CD8-positive, alpha-beta memory T cell (primary cell): ENCODE data around the gene NXT1. TPM values are rescaled to one million over a fixed set of nuclear protein-coding genes. Genes with fewer than 3 reads are reported as not detected.

ENCODE experiments used
- CTCF ChIA-PET: fragments of 350-600 bp; sonication (Branson Sonifier 250); formaldehyde crosslinking; loops from one replicate; lab custom pipeline; 2021; ENCODE audit warnings: antibody characterized with exemption; lab: Charles Lee
- POLR2A ChIA-PET: fragments of 350-600 bp; sonication (Branson Sonifier 250); formaldehyde crosslinking; loops from one replicate; lab custom pipeline; 2021; ENCODE audit warnings: antibody characterized with exemption; lab: Charles Lee
- DNase-seq, 5 donors: peaks; one replicate each; pipeline versions ENCODE4 v3.0.0 to v3.0.0-alpha.2; 2020 to 2022; ENCODE audit warnings: mixed read lengths in 1 of 5
- H3K27ac ChIP-seq: one replicate; pipeline ENCODE4 v1.7.0; 2013; ENCODE audit warnings: low read depth, mild to moderate bottlenecking, low read length, moderate library complexity
- H3K27me3 ChIP-seq: 2 replicates; pipeline ENCODE4 v1.7.0; 2013; ENCODE audit warnings: low read length, mild to moderate bottlenecking; ENCODE audit not compliant: insufficient read depth, poor library complexity, severe bottlenecking
- H3K36me3 ChIP-seq: 2 replicates; pipeline ENCODE4 v1.7.0; 2013; ENCODE audit warnings: mild to moderate bottlenecking, low read length, moderate library complexity; ENCODE audit not compliant: insufficient read depth
- H3K4me1 ChIP-seq: 2 replicates; pipeline ENCODE4 v1.7.0; 2013; ENCODE audit warnings: mild to moderate bottlenecking, low read length, moderate library complexity; ENCODE audit not compliant: insufficient read depth
- H3K4me3 ChIP-seq: 2 replicates; pipeline ENCODE4 v1.7.0; 2013; ENCODE audit warnings: mild to moderate bottlenecking, low read length
- H3K9me3 ChIP-seq: 2 replicates; pipeline ENCODE4 v1.7.0; 2013; ENCODE audit warnings: mild to moderate bottlenecking, low read length
- H3K27ac Mint-ChIP-seq, 8 donors: one replicate each; pipeline ENCODE4 v1.8.0; 2020 to 2021; ENCODE audit warnings: mixed read lengths in 8 of 8, mild to moderate bottlenecking in 6 of 8, inconsistent platforms in 3 of 8, moderate library complexity in 3 of 8
- H3K27me3 Mint-ChIP-seq, 2 donors: one replicate each; pipeline ENCODE4 v1.8.0; 2020 to 2021; ENCODE audit warnings: mixed read lengths in 2 of 2, mild to moderate bottlenecking in 1 of 2, moderate library complexity in 1 of 2
- H3K36me3 Mint-ChIP-seq, 3 donors: one replicate each; pipeline ENCODE4 v1.8.0; 2020 to 2021; ENCODE audit warnings: mixed read lengths in 3 of 3, inconsistent platforms in 1 of 3, mild to moderate bottlenecking in 1 of 3
- H3K4me1 Mint-ChIP-seq, 3 donors: one replicate each; pipeline ENCODE4 v1.8.0; 2020 to 2021; ENCODE audit warnings: mixed read lengths in 3 of 3, inconsistent platforms in 1 of 3, mild to moderate bottlenecking in 1 of 3
- H3K4me3 Mint-ChIP-seq, 7 donors: one replicate each; pipeline ENCODE4 v1.8.0; 2020 to 2021; ENCODE audit warnings: mixed read lengths in 7 of 7, mild to moderate bottlenecking in 6 of 7, moderate library complexity in 4 of 7, inconsistent platforms in 2 of 7
- H3K9me3 Mint-ChIP-seq, 5 donors: one replicate each; pipeline ENCODE4 v1.8.0; 2020 to 2022; ENCODE audit warnings: mixed read lengths in 5 of 5, mild to moderate bottlenecking in 3 of 5, moderate library complexity in 2 of 5, inconsistent platforms in 1 of 5
- polyA plus RNA-seq: library from polyadenylated mRNA; unstranded; fragments of 300-500 nt; fragmentation: Illumina TruSeq; gene quantifications from one replicate; pipeline ENCODE4 v1.2.3, GENCODE V29; 2021
- total RNA-seq, 2 experiments: library from RNA; stranded (reverse); gene quantifications; one replicate each; pipeline ENCODE4 v1.2.3, GENCODE V29; 2021

The NXT1 gene
- total and polyA plus RNA-seq, 3 experiments from 2014 or later, result 48.9 to 65.0 (median 52.9) TPM

- Mint-ChIP-seq H3K27me3 (no peaks in the 10 kb centered on the region), H3K27ac (no peak overlapping the region), H3K4me3 (no peak overlapping the region), H3K9me3 (no peaks in the 10 kb centered on the region), H3K4me1 (no peaks in the 10 kb centered on the region), H3K36me3 (peaks cover 5 to 72% (median 26%) of the 10 kb centered on the region in 3 donors)
- Histone ChIP-seq H3K27me3 (no peaks in the 10 kb centered on the region), H3K4me3 (no peak overlapping the region), H3K4me1 (no peaks in the 10 kb centered on the region), H3K36me3 (no peaks in the 10 kb centered on the region), H3K9me3 (no peaks in the 10 kb centered on the region), H3K27ac (no peak overlapping the region)
- CTCF ChIA-PET, result interaction anchor here (2.4 kb wide), 1 partner anchor 11 kb away, joined by 7 read pairs; no protein-coding TSS in a partner anchor
- POLR2A ChIA-PET, result no interaction called here
- DNase-seq, result no peak
Measured at GRCh38 chr20:23379772-23380171, 29.2 kb downstream of the NXT1 start.

DNA sequence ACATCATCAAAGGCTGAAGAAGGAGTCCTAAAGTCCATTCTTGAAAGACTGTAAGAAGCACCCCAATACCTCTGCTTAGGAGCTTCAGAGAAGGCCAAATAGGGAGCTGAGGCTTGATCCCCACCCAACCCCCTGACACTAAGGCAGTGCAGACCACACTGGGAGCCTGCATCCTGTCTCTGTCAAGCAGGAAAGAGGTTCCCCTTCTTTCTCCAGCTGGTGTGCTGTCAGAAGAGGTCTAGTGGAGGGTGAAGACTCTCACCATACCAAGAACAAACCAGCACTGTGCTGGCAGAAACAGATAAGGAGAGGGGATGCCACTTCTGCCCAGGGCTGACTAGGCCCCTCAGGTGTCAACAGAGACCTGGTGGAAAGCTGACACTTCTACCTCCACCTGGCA lies 31.3 kb downstream of the NXT1 start:
- no peak overlapping the region for H3K27ac Mint-ChIP-seq
- Histone ChIP-seq H3K36me3 (no peaks in the 10 kb centered on the region), H3K9me3 (no peaks in the 10 kb centered on the region), H3K4me3 (no peak overlapping the region), H3K27me3 (no peaks in the 10 kb centered on the region), H3K4me1 (no peaks in the 10 kb centered on the region), H3K27ac (no peak overlapping the region)
- H3K4me1 Mint-ChIP-seq, result peaks cover 3 to 9% (median 7%) of the 10 kb centered on the region in 3 donors
- no peak overlapping the region for H3K4me3 Mint-ChIP-seq
- POLR2A ChIA-PET, result no interaction called here
- H3K27me3 Mint-ChIP-seq, result no peaks in the 10 kb centered on the region
- no peak for DNase-seq
- H3K36me3 Mint-ChIP-seq, result peaks cover 5 to 67% (median 18%) of the 10 kb centered on the region in 3 donors
- CTCF ChIA-PET, result interaction anchor here (2.4 kb wide), 1 partner anchor 9 kb away, joined by 7 read pairs; no protein-coding TSS in a partner anchor
- no peaks in the 10 kb centered on the region for H3K9me3 Mint-ChIP-seq

GRCh38 chr20:23386304-23387117 lies 35.9 kb downstream of the NXT1 start:
- Mint-ChIP-seq H3K27ac (peak overlapping the region in 1 of 8 donors; percentile 47), H3K4me1 (peaks cover 3 to 14% (median 10%) of the 10 kb centered on the region in 3 donors), H3K27me3 (no peaks in the 10 kb centered on the region), H3K4me3 (no peak overlapping the region), H3K36me3 (peaks cover 5 to 74% (median 23%) of the 10 kb centered on the region in 3 donors), H3K9me3 (no peaks in the 10 kb centered on the region)
- Histone ChIP-seq H3K36me3 (no peaks in the 10 kb centered on the region), H3K4me1 (no peaks in the 10 kb centered on the region), H3K9me3 (no peaks in the 10 kb centered on the region), H3K27me3 (no peaks in the 10 kb centered on the region), H3K4me3 (no peak overlapping the region), H3K27ac (no peak overlapping the region)
- POLR2A ChIA-PET, result no interaction called here
- no peak for DNase-seq
- CTCF ChIA-PET, result no interaction called here

GRCh38 chr20:23387118-23387443 lies 36.5 kb downstream of the NXT1 start:
- Mint-ChIP-seq H3K27ac (no peak overlapping the region), H3K9me3 (no peaks in the 10 kb centered on the region), H3K36me3 (peaks cover 5 to 76% (median 23%) of the 10 kb centered on the region in 3 donors), H3K27me3 (no peaks in the 10 kb centered on the region), H3K4me1 (peaks cover 3 to 14% (median 10%) of the 10 kb centered on the region in 3 donors), H3K4me3 (no peak overlapping the region)
- Histone ChIP-seq H3K27me3 (no peaks in the 10 kb centered on the region), H3K4me1 (no peaks in the 10 kb centered on the region), H3K9me3 (no peaks in the 10 kb centered on the region), H3K36me3 (no peaks in the 10 kb centered on the region), H3K4me3 (no peak overlapping the region), H3K27ac (no peak overlapping the region)
- no peak for DNase-seq
- ChIA-PET CTCF (no interaction called here), POLR2A (no interaction called here)

DNA sequence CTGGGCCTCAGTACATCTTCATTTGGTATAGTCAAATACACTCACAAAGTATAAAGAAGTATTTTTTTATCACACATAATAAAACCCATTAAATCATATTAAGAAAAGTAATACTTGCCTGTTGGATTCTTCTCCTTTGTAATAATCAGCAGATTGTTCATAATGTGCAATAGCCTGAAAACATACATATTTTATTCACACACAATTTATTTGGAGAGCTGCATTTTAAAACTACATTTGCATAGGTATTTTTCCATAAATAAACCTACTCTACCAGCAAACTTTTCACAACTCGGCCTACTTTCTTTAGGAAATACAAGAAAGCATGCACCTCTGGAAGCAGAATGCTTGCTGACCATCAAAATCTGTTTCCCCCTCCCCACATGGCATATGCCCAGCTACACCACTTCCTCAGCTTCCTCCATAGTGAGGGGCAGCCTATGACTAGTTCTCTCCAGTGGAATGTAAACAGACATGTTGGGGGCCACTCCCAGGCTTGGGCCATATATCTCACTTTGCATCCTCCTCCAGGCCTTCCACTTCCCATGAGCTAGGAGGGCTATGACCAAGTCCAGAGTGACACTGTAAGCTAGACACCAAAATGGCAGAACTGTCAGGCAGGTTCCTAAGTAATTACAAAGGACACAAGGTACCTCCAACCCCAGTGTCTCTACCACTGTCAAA lies 39.6 kb downstream of the NXT1 start:
- Mint-ChIP-seq H3K4me1 (peaks cover 1 to 11% (median 10%) of the 10 kb centered on the region in 3 donors), H3K4me3 (no peak overlapping the region), H3K36me3 (peaks cover 7 to 80% (median 36%) of the 10 kb centered on the region in 3 donors), H3K27ac (peak overlapping the region in 2 of 8 donors; percentile 71 to 87), H3K27me3 (no peaks in the 10 kb centered on the region), H3K9me3 (no peaks in the 10 kb centered on the region)
- H3K27ac ChIP-seq, result no peak overlapping the region
- H3K36me3 ChIP-seq, result peaks cover 21% of the 10 kb centered on the region
- no peaks in the 10 kb centered on the region for H3K27me3 ChIP-seq
- H3K4me3 ChIP-seq, result no peak overlapping the region
- ChIA-PET CTCF (interaction anchor here (1.6 kb wide), 1 partner anchor 10 kb away, joined by 7 read pairs; no protein-coding TSS in a partner anchor), POLR2A (no interaction called here)
- DNase-seq, result no peak
- no peaks in the 10 kb centered on the region for H3K4me1 ChIP-seq
- H3K9me3 ChIP-seq, result no peaks in the 10 kb centered on the region

DNA sequence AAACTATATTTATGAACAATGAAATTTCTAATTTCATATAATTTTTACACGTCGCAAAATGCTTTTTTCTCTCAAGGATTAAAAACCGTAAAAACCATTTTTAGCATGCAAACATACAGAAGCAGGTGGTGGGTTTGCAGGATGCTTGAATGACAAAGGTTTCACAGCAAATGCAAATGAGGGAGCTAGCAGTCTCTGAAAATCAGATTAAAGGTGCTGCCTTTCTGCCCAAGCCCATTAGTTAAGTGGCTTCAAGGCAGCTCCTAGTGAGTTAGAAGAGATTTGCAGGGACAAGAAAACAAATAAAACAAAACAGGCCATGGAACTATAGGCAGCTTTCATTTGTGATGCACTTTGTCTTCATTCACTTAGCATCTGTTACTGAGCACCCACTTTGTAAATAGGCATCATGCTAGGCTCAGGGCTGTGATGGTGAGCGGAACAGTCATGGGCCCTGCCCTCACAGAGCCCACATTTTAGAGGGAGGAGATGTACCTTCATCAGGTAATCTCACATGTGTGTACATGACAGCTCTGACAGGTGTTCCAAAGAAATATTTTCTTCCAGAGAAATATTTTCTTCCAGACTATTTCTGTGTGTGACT lies 41.2 kb downstream of the NXT1 start:
- DNase-seq, result no peak
- ChIA-PET CTCF (interaction anchor here (1.6 kb wide), 1 partner anchor 11 kb away, joined by 7 read pairs; no protein-coding TSS in a partner anchor), POLR2A (interaction anchor here (0.7 kb wide), 1 partner anchor 1832 kb away, joined by 3 read pairs; no protein-coding TSS in a partner anchor)
- Mint-ChIP-seq H3K4me1 (peaks cover 0 to 10% (median 3%) of the 10 kb centered on the region in 3 donors), H3K9me3 (no peaks in the 10 kb centered on the region), H3K27me3 (no peaks in the 10 kb centered on the region), H3K36me3 (peaks cover 7 to 82% (median 33%) of the 10 kb centered on the region in 3 donors), H3K4me3 (no peak overlapping the region), H3K27ac (peak overlapping the region in 2 of 8 donors; percentile 56 to 63)
- Histone ChIP-seq H3K36me3 (peaks cover 21% of the 10 kb centered on the region), H3K4me1 (no peaks in the 10 kb centered on the region), H3K9me3 (no peaks in the 10 kb centered on the region), H3K27ac (no peak overlapping the region), H3K27me3 (no peaks in the 10 kb centered on the region), H3K4me3 (no peak overlapping the region)

GRCh38 chr20:23393996-23394775 lies 43.6 kb downstream of the NXT1 start:
- POLR2A ChIA-PET, result no interaction called here
- Histone ChIP-seq H3K9me3 (no peaks in the 10 kb centered on the region), H3K27me3 (no peaks in the 10 kb centered on the region), H3K27ac (no peak overlapping the region), H3K4me3 (no peak overlapping the region), H3K36me3 (peaks cover 21% of the 10 kb centered on the region), H3K4me1 (no peaks in the 10 kb centered on the region)
- peaks cover 7 to 81% (median 28%) of the 10 kb centered on the region in 3 donors for H3K36me3 Mint-ChIP-seq
- no peaks in the 10 kb centered on the region for H3K27me3 Mint-ChIP-seq
- peaks cover 8 to 16% (median 11%) of the 10 kb centered on the region in 3 donors for H3K4me1 Mint-ChIP-seq
- CTCF ChIA-PET, result interaction anchor here (0.9 kb wide), 1 partner anchor 9 kb away, joined by 3 read pairs; no protein-coding TSS in a partner anchor
- H3K4me3 Mint-ChIP-seq, result no peak overlapping the region
- H3K9me3 Mint-ChIP-seq, result no peaks in the 10 kb centered on the region
- DNase-seq, result no peak
- peak overlapping the region in 1 of 8 donors; percentile 58 for H3K27ac Mint-ChIP-seq
